ENCODE results near the gene STK33.

The STK33 gene

GRCh38 chr11:8610532-8611116 is 16.6 kb upstream of the STK33 start:
- Histone ChIP-seq H3K36me3 (no peaks in the 10 kb centered on the region), H3K27ac (no peak overlapping the region), H3K4me3 (ENCODE audit: low read depth, low read length) (no peak overlapping the region), H3K27me3 (ENCODE audit: insufficient read depth, low read depth, severe bottlenecking) (no peaks in the 10 kb centered on the region), H3K9me3 (ENCODE audit: severe bottlenecking) (no peaks in the 10 kb centered on the region)
- TF ChIP-seq CTCF (IDR thresholded peaks at IDR 0.05; ENCODE audit: low read depth, low read length): no peak
- no peak for DNase-seq

GRCh38 chr11:8608652-8609051 is 14.6 kb upstream of the STK33 start:
- no peak for DNase-seq
- H3K27ac ChIP-seq: no peak overlapping the region
- TF ChIP-seq CTCF (IDR thresholded peaks at IDR 0.05; ENCODE audit: low read depth, low read length): no peak

GRCh38 chr11:8605971-8606563 is 12.0 kb upstream of the STK33 start:
- no peak for DNase-seq
- no peak for TF ChIP-seq CTCF (IDR thresholded peaks at IDR 0.05; ENCODE audit: low read depth, low read length)
- H3K27ac ChIP-seq: no peak overlapping the region
- no peaks in the 10 kb centered on the region for H3K9me3 ChIP-seq (ENCODE audit: severe bottlenecking)
- no peaks in the 10 kb centered on the region for H3K36me3 ChIP-seq
- H3K4me3 ChIP-seq (ENCODE audit: low read depth, low read length): no peak overlapping the region
- H3K27me3 ChIP-seq (ENCODE audit: insufficient read depth, low read depth, severe bottlenecking): no peaks in the 10 kb centered on the region

More at GRCh38 chr11:8608652-8609051, 14.6 kb upstream of the STK33 start:
- Histone ChIP-seq H3K36me3 (no peaks in the 10 kb centered on the region), H3K4me3 (ENCODE audit: low read depth, low read length) (no peak overlapping the region), H3K9me3 (ENCODE audit: severe bottlenecking) (no peaks in the 10 kb centered on the region), H3K27me3 (ENCODE audit: insufficient read depth, low read depth, severe bottlenecking) (no peaks in the 10 kb centered on the region)

GRCh38 chr11:8604078-8604723 is 10.2 kb upstream of the STK33 start:
- Histone ChIP-seq H3K4me3 (ENCODE audit: low read depth, low read length) (no peak overlapping the region), H3K27me3 (ENCODE audit: insufficient read depth, low read depth, severe bottlenecking) (no peaks in the 10 kb centered on the region), H3K36me3 (no peaks in the 10 kb centered on the region), H3K9me3 (ENCODE audit: severe bottlenecking) (no peaks in the 10 kb centered on the region), H3K27ac (no peak overlapping the region)
- DNase-seq: peak; percentile 58
- peak; percentile 78 for TF ChIP-seq CTCF (IDR thresholded peaks at IDR 0.05; ENCODE audit: low read depth, low read length)

GRCh38 chr11:8603696-8604077 is 9.7 kb upstream of the STK33 start:
- Histone ChIP-seq H3K4me3 (ENCODE audit: low read depth, low read length) (no peak overlapping the region), H3K27me3 (ENCODE audit: insufficient read depth, low read depth, severe bottlenecking) (no peaks in the 10 kb centered on the region), H3K36me3 (no peaks in the 10 kb centered on the region), H3K27ac (no peak overlapping the region), H3K9me3 (ENCODE audit: severe bottlenecking) (no peaks in the 10 kb centered on the region)
- no peak for TF ChIP-seq CTCF (IDR thresholded peaks at IDR 0.05; ENCODE audit: low read depth, low read length)
- no peak for DNase-seq
